H9 (cell line): ENCODE results near the gene MRGPRG. TPM values are rescaled to one million over a fixed set of nuclear protein-coding genes. Genes with fewer than 3 reads are reported as not detected.

Experiments used
- DNase-seq: peaks from one replicate; pipeline ENCODE4 v3.0.0-alpha.2; 2017
- H2AFZ ChIP-seq: one replicate; pipeline ENCODE4 v1.6.1; 2013; ENCODE audit warnings: mild to moderate bottlenecking, low read length, control low read depth, moderate library complexity
- H2AK5ac ChIP-seq: 2 replicates; pipeline ENCODE4 v1.6.1; 2013; ENCODE audit warnings: low read length, control low read depth, mixed read lengths; ENCODE audit not compliant: insufficient read length
- H2BK120ac ChIP-seq: one replicate; pipeline ENCODE4 v1.6.1; 2013; ENCODE audit warnings: low read depth, mild to moderate bottlenecking, low read length, control low read depth, inconsistent platforms; ENCODE audit not compliant: poor library complexity, severe bottlenecking
- H2BK12ac ChIP-seq: 2 replicates; pipeline ENCODE4 v1.6.1; 2013; ENCODE audit warnings: low read length, control low read depth, mixed read lengths, low read depth; ENCODE audit not compliant: insufficient read length
- H2BK15ac ChIP-seq: 2 replicates; pipeline ENCODE4 v1.6.1; 2013; ENCODE audit warnings: low read depth, low read length, control low read depth
- H2BK20ac ChIP-seq: one replicate; pipeline ENCODE4 v1.6.1; 2013; ENCODE audit warnings: low read depth, mild to moderate bottlenecking, low read length, control low read depth, inconsistent platforms; ENCODE audit not compliant: poor library complexity, severe bottlenecking
- H2BK5ac ChIP-seq: 2 replicates; pipeline ENCODE4 v1.6.1; 2013; ENCODE audit warnings: low read length, control low read depth, mixed read lengths; ENCODE audit not compliant: insufficient read length
- H3K14ac ChIP-seq: 2 replicates; pipeline ENCODE4 v1.6.1; 2013; ENCODE audit warnings: low read length, control low read depth; ENCODE audit not compliant: insufficient read depth
- H3K18ac ChIP-seq: 2 replicates; pipeline ENCODE4 v1.6.1; 2013; ENCODE audit warnings: low read depth, mild to moderate bottlenecking, mixed read lengths, low read length, control low read depth; ENCODE audit not compliant: insufficient read length
- H3K23ac ChIP-seq: 2 replicates; pipeline ENCODE4 v1.6.1; 2013; ENCODE audit warnings: low read length, control low read depth, mixed read lengths, low read depth; ENCODE audit not compliant: insufficient read length
- H3K23me2 ChIP-seq: 2 replicates; pipeline ENCODE4 v1.6.1; 2013; ENCODE audit warnings: low read depth, mild to moderate bottlenecking, mixed read lengths, low read length, control low read depth; ENCODE audit not compliant: insufficient read length, poor library complexity, severe bottlenecking
- H3K27ac ChIP-seq: 2 replicates; pipeline ENCODE4 v1.5.1; 2013; ENCODE audit warnings: low read length, control low read depth, mixed read lengths, low read depth; ENCODE audit not compliant: insufficient read length
- H3K27me3 ChIP-seq: 2 replicates; pipeline ENCODE4 v1.6.1; 2013; ENCODE audit warnings: low read length, control low read depth, inconsistent platforms; ENCODE audit not compliant: insufficient read depth
- H3K4ac ChIP-seq: 2 replicates; pipeline ENCODE4 v1.6.1; 2013; ENCODE audit warnings: low read depth, mild to moderate bottlenecking, control low read depth, inconsistent platforms, low read length, moderate library complexity
- H3K4me1 ChIP-seq: 2 replicates; pipeline ENCODE4 v1.6.1; 2013; ENCODE audit warnings: low read length, control low read depth, inconsistent platforms; ENCODE audit not compliant: insufficient read depth
- H3K4me2 ChIP-seq: 2 replicates; pipeline ENCODE4 v1.6.1; 2013; ENCODE audit warnings: low read length, control low read depth, mixed read lengths; ENCODE audit not compliant: insufficient read length, insufficient read depth
- H3K56ac ChIP-seq: 2 replicates; pipeline ENCODE4 v1.6.1; 2013; ENCODE audit warnings: low read depth, mild to moderate bottlenecking, mixed read lengths, low read length, control low read depth; ENCODE audit not compliant: insufficient read length
- H3K79me1 ChIP-seq: 2 replicates; pipeline ENCODE4 v1.6.1; 2013; ENCODE audit warnings: low read depth, mild to moderate bottlenecking, moderate library complexity, low read length, control low read depth, inconsistent platforms; ENCODE audit not compliant: insufficient read depth, poor library complexity, severe bottlenecking
- H3K79me2 ChIP-seq: 2 replicates; pipeline ENCODE4 v1.6.1; 2013; ENCODE audit warnings: low read length, control low read depth, inconsistent platforms; ENCODE audit not compliant: insufficient read depth
- H3K9ac ChIP-seq: 2 replicates; pipeline ENCODE4 v1.6.1; 2013; ENCODE audit warnings: low read length, control low read depth, mixed read lengths; ENCODE audit not compliant: insufficient read length; ENCODE audit errors: extremely low read depth
- H3K9me3 ChIP-seq: one replicate; pipeline ENCODE4 v1.6.1; 2013; ENCODE audit warnings: low read depth, low read length, inconsistent platforms; ENCODE audit not compliant: control insufficient read depth
- H3T11ph ChIP-seq: one replicate; pipeline ENCODE4 v1.6.1; 2013; ENCODE audit warnings: mild to moderate bottlenecking, low read length, control low read depth, inconsistent platforms
- H4K20me1 ChIP-seq: one replicate; pipeline ENCODE4 v1.6.1; 2013; ENCODE audit not compliant: control insufficient read depth, insufficient read length, insufficient read depth
- H4K5ac ChIP-seq: 2 replicates; pipeline ENCODE4 v1.6.1; 2013; ENCODE audit warnings: low read depth, mild to moderate bottlenecking, mixed read lengths, low read length, control low read depth; ENCODE audit not compliant: insufficient read length
- H4K8ac ChIP-seq: replicated peaks from 2 replicates; pipeline ENCODE4 v1.6.1; 2013; ENCODE audit warnings: low read length, control low read depth, mixed read lengths, low read depth; ENCODE audit not compliant: insufficient read length
- H4K91ac ChIP-seq: 2 replicates; pipeline ENCODE4 v1.6.1; 2013; ENCODE audit warnings: low read depth, mild to moderate bottlenecking, moderate library complexity, mixed read lengths, low read length, control low read depth; ENCODE audit not compliant: insufficient read length
- H3K27ac Mint-ChIP-seq, 3 experiments: 2 replicates in 2 of 3; 3 replicates in 1 of 3; pipeline ENCODE4 v1.8.0; 2020 to 2021; ENCODE audit warnings: mixed read lengths in 3 of 3, mild to moderate bottlenecking in 1 of 3, moderate library complexity in 1 of 3
- H3K27me3 Mint-ChIP-seq: 2 replicates; pipeline ENCODE4 v1.8.0; 2021; ENCODE audit warnings: low read depth, mild to moderate bottlenecking, moderate library complexity, mixed read lengths
- H3K36me3 Mint-ChIP-seq, 3 experiments: 2 replicates in 2 of 3; 3 replicates in 1 of 3; pipeline ENCODE4 v1.8.0; 2020 to 2021; ENCODE audit warnings: low read depth in 3 of 3, mixed read lengths in 3 of 3; ENCODE audit not compliant: insufficient read depth in 1 of 3
- H3K4me1 Mint-ChIP-seq, 2 experiments: 2 replicates each; pipeline ENCODE4 v1.8.0; 2020; ENCODE audit warnings: mixed read lengths in 2 of 2
- H3K4me3 Mint-ChIP-seq, 2 experiments: 2 replicates in 1 of 2; 3 replicates in 1 of 2; pipeline ENCODE4 v1.8.0; 2020 to 2021; ENCODE audit warnings: mild to moderate bottlenecking in 2 of 2, mixed read lengths in 2 of 2, moderate library complexity in 1 of 2
- H3K9me3 Mint-ChIP-seq, 2 experiments: 2 replicates in 1 of 2; 3 replicates in 1 of 2; pipeline ENCODE4 v1.8.0; 2020; ENCODE audit warnings: mild to moderate bottlenecking in 2 of 2, mixed read lengths in 2 of 2, moderate library complexity in 1 of 2
- WGBS: extraction: QIAGEN DNeasy Blood & Tissue Kit; methylation state at CpG from one replicate; pipeline ENCODE4 v1.1.7; 2013; ENCODE audit warnings: missing lambda C conversion rate, low lambda C conversion rate, mixed read lengths; ENCODE audit not compliant: insufficient read length; ENCODE audit errors: extremely low coverage; 5-methylcytosine and 5-hydroxymethylcytosine counted together
- total RNA-seq: library from RNA; stranded (reverse); gene quantifications from 2 replicates; pipeline ENCODE4 v1.2.1, GENCODE V29; 2021
- TF ChIP-seq, protein P1 (sequence below): fragments of 200-600 bp; sonication (generic); conservative IDR thresholded peaks from 3 replicates; pipeline ENCODE4 v1.8.0; 2021; ENCODE audit warnings: antibody characterized with exemption, mild to moderate bottlenecking

Gene MRGPRG
- total RNA-seq, 1 experiment from 2014 or later, result not detected

DNA sequence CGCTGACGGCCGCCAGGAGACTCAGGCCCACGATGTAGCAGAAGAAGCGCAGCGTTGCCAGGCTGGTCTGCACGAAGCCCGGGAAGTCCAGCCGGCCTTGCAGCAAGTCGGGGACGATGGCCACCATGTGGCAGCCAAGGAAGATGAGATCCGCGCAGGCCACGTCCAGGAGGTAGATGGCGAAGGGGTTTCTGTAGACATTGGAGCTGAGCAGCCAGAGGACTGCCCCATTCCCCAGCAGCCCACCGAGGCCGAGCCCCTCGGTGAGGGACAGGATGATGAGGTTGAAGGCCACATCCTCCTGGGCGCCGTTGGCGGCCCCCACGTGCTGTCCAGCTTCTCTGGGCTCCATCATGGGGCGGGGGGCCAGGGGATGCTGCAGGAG lies 9.8 kb upstream of the MRGPRG start:
- H3K27ac ChIP-seq, result no peak overlapping the region
- TF ChIP-seq, protein P1, sequence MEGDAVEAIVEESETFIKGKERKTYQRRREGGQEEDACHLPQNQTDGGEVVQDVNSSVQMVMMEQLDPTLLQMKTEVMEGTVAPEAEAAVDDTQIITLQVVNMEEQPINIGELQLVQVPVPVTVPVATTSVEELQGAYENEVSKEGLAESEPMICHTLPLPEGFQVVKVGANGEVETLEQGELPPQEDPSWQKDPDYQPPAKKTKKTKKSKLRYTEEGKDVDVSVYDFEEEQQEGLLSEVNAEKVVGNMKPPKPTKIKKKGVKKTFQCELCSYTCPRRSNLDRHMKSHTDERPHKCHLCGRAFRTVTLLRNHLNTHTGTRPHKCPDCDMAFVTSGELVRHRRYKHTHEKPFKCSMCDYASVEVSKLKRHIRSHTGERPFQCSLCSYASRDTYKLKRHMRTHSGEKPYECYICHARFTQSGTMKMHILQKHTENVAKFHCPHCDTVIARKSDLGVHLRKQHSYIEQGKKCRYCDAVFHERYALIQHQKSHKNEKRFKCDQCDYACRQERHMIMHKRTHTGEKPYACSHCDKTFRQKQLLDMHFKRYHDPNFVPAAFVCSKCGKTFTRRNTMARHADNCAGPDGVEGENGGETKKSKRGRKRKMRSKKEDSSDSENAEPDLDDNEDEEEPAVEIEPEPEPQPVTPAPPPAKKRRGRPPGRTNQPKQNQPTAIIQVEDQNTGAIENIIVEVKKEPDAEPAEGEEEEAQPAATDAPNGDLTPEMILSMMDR, result no peak
- no peak overlapping the region for H2BK12ac ChIP-seq
- no peak overlapping the region for H4K5ac ChIP-seq
- no peaks in the 10 kb centered on the region for H3K23me2 ChIP-seq
- no peaks in the 10 kb centered on the region for H3K27me3 ChIP-seq
- no peak overlapping the region for H2AFZ ChIP-seq
- no peaks in the 10 kb centered on the region for H3K36me3 Mint-ChIP-seq
- no peak overlapping the region for H3K56ac ChIP-seq
- no peaks in the 10 kb centered on the region for H3K79me1 ChIP-seq
- no peak overlapping the region for H2BK15ac ChIP-seq
- WGBS, result no CpG with 5 or more reads among the region's 23 CpGs
- DNase-seq, result no peak
- H3K4me3 Mint-ChIP-seq, result no peak overlapping the region
- H3K79me2 ChIP-seq, result no peaks in the 10 kb centered on the region
- no peak overlapping the region for H2BK20ac ChIP-seq
- no peak overlapping the region for H3K9ac ChIP-seq
- no peaks in the 10 kb centered on the region for H3K4me1 ChIP-seq
- peaks cover 14% of the 10 kb centered on the region for H3K27me3 Mint-ChIP-seq
- no peak overlapping the region for H3T11ph ChIP-seq
- no peak overlapping the region; a peak in 1 of 7 replicates for H3K27ac Mint-ChIP-seq
- H3K9me3 ChIP-seq, result no peaks in the 10 kb centered on the region
- H3K14ac ChIP-seq, result no peak overlapping the region; the same call in 1 of the 2 replicates
- no peak overlapping the region for H2BK120ac ChIP-seq
- H4K20me1 ChIP-seq, result no peaks in the 10 kb centered on the region
- no peak overlapping the region for H3K23ac ChIP-seq
- no peak overlapping the region for H2AK5ac ChIP-seq
- H4K8ac ChIP-seq, result no peak overlapping the region
- peaks cover 15 to 20% of the 10 kb centered on the region in 2 experiments for H3K4me1 Mint-ChIP-seq
- no peak overlapping the region for H3K4me2 ChIP-seq
- no peaks in the 10 kb centered on the region for H3K9me3 Mint-ChIP-seq
- H3K4ac ChIP-seq, result no peak overlapping the region
- no peak overlapping the region for H2BK5ac ChIP-seq
- H3K18ac ChIP-seq, result no peak overlapping the region
- H4K91ac ChIP-seq, result no peak overlapping the region
